Thyroid gland (tissue), 4 donors: ENCODE results near the gene FAM114A1. TPM values are rescaled to one million over a fixed set of nuclear protein-coding genes. Genes with fewer than 3 reads are reported as not detected.

Experiments
- DNase-seq, 2 donors: peaks; one replicate each; pipeline ENCODE4 v3.0.0-alpha.2; 2019
- H3K27ac ChIP-seq, 3 donors: fragments of 200-600 bp; sonication (generic); 1 replicate in 2 of 3; 2 replicates in 1 of 3; pipeline ENCODE4 v1.5.1; 2016 to 2019; ENCODE audit warnings: mild to moderate bottlenecking in 1 of 3, moderate library complexity in 1 of 3
- H3K27me3 ChIP-seq: fragments of 200-600 bp; sonication (generic); one replicate; pipeline ENCODE4 v1.5.1; 2019
- H3K36me3 ChIP-seq, 2 donors: fragments of 200-600 bp; sonication (generic); one replicate each; pipeline ENCODE4 v1.5.1; 2016 to 2019
- H3K4me1 ChIP-seq, 2 donors: fragments of 200-600 bp; sonication (generic); one replicate each; pipeline ENCODE4 v1.5.1; 2017 to 2019
- H3K4me3 ChIP-seq, 3 donors: fragments of 200-600 bp; sonication (generic); replicated peaks in 1 of 3; 1 replicate in 2 of 3; 2 replicates in 1 of 3; pipeline ENCODE4 v1.5.1; 2016; ENCODE audit warnings: mild to moderate bottlenecking in 1 of 3
- H3K9me3 ChIP-seq: fragments of 200-600 bp; sonication (generic); one replicate; pipeline ENCODE4 v1.5.1; 2017
- POLR2A ChIP-seq, 2 donors: fragments of 450-650 bp; IDR thresholded peaks; one replicate each; pipeline ENCODE4 v1.6.1; 2017; ENCODE audit warnings: antibody characterized with exemption in 2 of 2, mild to moderate bottlenecking in 2 of 2, moderate library complexity in 1 of 2
- WGBS, 2 donors: methylation state at CpG; one replicate each; pipeline ENCODE4 v1.1.5; 2017; 5-methylcytosine and 5-hydroxymethylcytosine counted together
- intact Hi-C: fragments of 100-400 bp; cut with DNase I; formaldehyde crosslinking; loops from one replicate; pipeline ENCODE4 v1.15.1; 2023
- total RNA-seq, 4 donors: library from RNA; depleted of rRNA; stranded (reverse); fragments of >200 nt; gene quantifications; one replicate each; pipeline ENCODE4 v1.2.3, GENCODE V29; 2016
- TF ChIP-seq, protein P1 (sequence below), 6 experiments: fragments of 200-600 bp in 3 of 6; fragments of 450-650 bp in 3 of 6; sonication (generic) in 3 of 6; IDR thresholded peaks; one replicate each; pipeline ENCODE4 v1.5.1; 2016 to 2019; ENCODE audit warnings: antibody characterized with exemption in 6 of 6, mild to moderate bottlenecking in 2 of 6, inconsistent platforms in 1 of 6, moderate library complexity in 1 of 6

Gene FAM114A1
- total RNA-seq, 4 donors from 2014 or later, result 80.1 to 144 (median 110) TPM

DNA sequence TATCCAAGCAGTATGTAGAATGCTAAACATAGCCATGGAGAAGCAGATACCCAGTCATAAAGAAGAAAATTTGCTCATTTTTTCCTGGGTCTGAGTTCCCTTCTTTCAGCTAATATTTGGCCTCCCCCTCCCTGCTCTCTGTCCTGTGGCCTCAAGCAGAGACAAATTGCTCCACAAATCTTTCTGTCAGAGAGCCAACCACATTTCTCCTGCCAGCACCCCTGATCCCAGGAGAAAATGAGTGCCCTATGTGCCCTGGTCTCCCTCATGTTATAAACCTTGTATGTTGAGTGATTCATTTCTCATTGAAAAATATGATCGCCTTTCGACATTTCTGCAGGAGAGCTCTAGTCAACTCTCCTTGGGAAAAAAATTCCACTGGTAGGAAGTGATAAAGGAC, 82.6 kb downstream of the FAM114A1 start:
- intact Hi-C loops, result no loop called here
- 93 to 94% methylated on average over 2 of the region's 2 CpGs for WGBS, 2 donors
- H3K4me3 ChIP-seq, result no peak overlapping the region
- no peaks in the 10 kb centered on the region for H3K9me3 ChIP-seq
- no peak for DNase-seq
- no peaks in the 10 kb centered on the region for H3K4me1 ChIP-seq
- TF ChIP-seq, protein P1, sequence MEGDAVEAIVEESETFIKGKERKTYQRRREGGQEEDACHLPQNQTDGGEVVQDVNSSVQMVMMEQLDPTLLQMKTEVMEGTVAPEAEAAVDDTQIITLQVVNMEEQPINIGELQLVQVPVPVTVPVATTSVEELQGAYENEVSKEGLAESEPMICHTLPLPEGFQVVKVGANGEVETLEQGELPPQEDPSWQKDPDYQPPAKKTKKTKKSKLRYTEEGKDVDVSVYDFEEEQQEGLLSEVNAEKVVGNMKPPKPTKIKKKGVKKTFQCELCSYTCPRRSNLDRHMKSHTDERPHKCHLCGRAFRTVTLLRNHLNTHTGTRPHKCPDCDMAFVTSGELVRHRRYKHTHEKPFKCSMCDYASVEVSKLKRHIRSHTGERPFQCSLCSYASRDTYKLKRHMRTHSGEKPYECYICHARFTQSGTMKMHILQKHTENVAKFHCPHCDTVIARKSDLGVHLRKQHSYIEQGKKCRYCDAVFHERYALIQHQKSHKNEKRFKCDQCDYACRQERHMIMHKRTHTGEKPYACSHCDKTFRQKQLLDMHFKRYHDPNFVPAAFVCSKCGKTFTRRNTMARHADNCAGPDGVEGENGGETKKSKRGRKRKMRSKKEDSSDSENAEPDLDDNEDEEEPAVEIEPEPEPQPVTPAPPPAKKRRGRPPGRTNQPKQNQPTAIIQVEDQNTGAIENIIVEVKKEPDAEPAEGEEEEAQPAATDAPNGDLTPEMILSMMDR (IDR thresholded peaks at IDR 0.05), result no peak
- no peak for TF ChIP-seq POLR2A (IDR thresholded peaks at IDR 0.05)
- H3K36me3 ChIP-seq, result peaks cover 0 to 3% of the 10 kb centered on the region in 2 donors
- H3K27ac ChIP-seq, result no peak overlapping the region
- H3K27me3 ChIP-seq, result no peaks in the 10 kb centered on the region

DNA sequence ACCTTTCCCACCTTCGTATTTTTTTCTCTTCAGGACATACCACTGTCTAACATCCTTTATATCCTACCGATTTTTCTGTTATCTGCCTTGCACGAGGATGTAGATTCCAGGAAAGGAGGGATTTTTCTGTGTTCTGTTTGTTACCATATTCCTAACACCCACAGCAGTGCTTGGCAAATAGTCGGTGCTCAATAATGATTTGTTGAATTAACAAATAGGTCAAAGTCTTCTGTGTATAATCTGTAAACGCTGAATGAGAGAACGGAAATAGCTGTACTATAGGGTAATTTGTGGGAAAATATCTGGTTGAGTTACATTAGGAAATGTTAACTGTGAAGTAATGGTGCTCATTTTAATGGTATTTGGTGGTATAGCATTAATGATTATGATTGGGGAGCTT, 83.1 kb downstream of the FAM114A1 start:
- H3K27ac ChIP-seq, result no peak overlapping the region
- 65 to 66% methylated on average over 6 of the region's 6 CpGs for WGBS, 2 donors

DNA sequence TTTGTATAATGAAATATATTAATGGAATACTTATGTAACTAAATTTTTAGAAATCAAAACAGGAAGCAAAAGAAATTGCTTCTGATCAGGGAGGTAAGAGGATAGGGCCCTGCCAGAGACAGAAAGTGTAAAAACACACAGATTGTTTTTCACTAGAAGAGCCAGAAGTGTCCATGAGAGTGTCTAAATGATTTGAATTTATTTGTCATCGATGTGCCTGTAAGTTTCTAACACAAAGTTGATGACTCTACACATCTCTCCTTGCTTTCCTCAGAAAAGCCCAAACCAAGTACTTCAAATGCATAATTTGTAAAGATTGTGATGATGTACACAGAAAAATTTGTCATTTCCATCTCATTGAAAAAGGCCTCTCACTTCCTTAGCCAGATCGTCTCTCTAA, 84.0 kb downstream of the FAM114A1 start:
- Histone ChIP-seq H3K4me3 (no peak overlapping the region), H3K27ac (no peak overlapping the region), H3K36me3 (no peaks in the 10 kb centered on the region), H3K27me3 (no peaks in the 10 kb centered on the region), H3K4me1 (no peaks in the 10 kb centered on the region), H3K9me3 (no peaks in the 10 kb centered on the region)
- 67 to 81% methylated on average over 2 of the region's 2 CpGs for whole genome bisulfite sequencing, 2 donors
- TF ChIP-seq, protein P1 (IDR thresholded peaks at IDR 0.05), result no peak
- no peak for TF ChIP-seq POLR2A (IDR thresholded peaks at IDR 0.05)
- DNase-seq, result no peak
- intact Hi-C loops, result no loop called here

More for the DNA sequence above, 83.1 kb downstream of the FAM114A1 start:
- no peak for DNase-seq
- intact Hi-C loops, result no loop called here
- Histone ChIP-seq H3K9me3 (no peaks in the 10 kb centered on the region), H3K36me3 (no peaks in the 10 kb centered on the region), H3K27me3 (no peaks in the 10 kb centered on the region), H3K4me3 (no peak overlapping the region), H3K4me1 (no peaks in the 10 kb centered on the region)
- TF ChIP-seq POLR2A (IDR thresholded peaks at IDR 0.05), result no peak
- TF ChIP-seq, protein P1 (IDR thresholded peaks at IDR 0.05), result no peak

DNA sequence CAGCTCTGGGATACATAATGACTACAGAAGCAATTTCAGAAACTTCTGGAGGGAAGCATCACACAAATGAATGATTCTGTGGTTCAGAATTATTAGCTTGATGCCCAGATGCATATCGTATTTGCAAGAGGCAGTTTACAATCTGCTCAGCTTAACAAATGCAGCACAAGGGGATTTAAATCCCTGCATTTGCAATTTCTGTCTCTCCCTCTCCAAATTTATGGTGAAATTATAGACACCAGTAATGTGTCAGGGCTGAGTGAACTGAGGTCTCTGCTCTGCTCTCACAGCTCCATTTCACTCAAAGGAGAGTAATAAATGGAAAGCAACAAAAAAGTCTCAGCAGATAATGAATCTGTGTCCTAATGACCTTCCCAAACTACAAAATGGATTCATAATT, 84.4 kb downstream of the FAM114A1 start:
- WGBS, 2 donors, result 46 to 53% methylated on average over 1 of the region's 1 CpG
- no peak overlapping the region for H3K4me3 ChIP-seq
- no peak for DNase-seq
- intact Hi-C loops, result no loop called here
- no peaks in the 10 kb centered on the region for H3K27me3 ChIP-seq
- no peak overlapping the region for H3K27ac ChIP-seq
- no peaks in the 10 kb centered on the region for H3K9me3 ChIP-seq
- no peaks in the 10 kb centered on the region for H3K36me3 ChIP-seq
- no peak for TF ChIP-seq POLR2A (IDR thresholded peaks at IDR 0.05)
- TF ChIP-seq, protein P1 (IDR thresholded peaks at IDR 0.05), result no peak
- H3K4me1 ChIP-seq, result no peaks in the 10 kb centered on the region

DNA sequence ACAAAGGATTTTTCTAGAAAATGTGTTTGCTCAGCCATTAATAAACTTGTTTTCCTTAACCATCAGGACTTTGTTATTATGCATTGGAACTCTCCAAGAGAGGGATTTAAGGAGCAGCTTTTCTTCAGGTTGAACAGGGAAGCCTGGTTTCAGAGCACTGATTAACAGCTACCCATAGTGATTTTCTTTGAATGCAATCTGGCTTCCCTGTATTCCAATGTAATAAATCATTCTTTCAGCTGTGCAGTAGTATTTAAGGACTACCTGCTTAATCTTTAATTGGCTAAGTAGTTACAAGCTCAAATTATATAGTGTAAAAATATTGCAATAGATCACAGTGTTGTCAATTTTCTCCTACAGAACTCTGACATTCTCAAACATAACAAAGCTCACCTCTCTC, 87.1 kb downstream of the FAM114A1 start:
- intact Hi-C loops, result no loop called here
- H3K9me3 ChIP-seq, result no peaks in the 10 kb centered on the region

More for the DNA sequence above, 87.1 kb downstream of the FAM114A1 start:
- no peak for DNase-seq
- Histone ChIP-seq H3K27ac (no peak overlapping the region), H3K36me3 (no peaks in the 10 kb centered on the region), H3K4me1 (no peaks in the 10 kb centered on the region), H3K4me3 (no peak overlapping the region), H3K27me3 (no peaks in the 10 kb centered on the region)
- TF ChIP-seq, protein P1 (IDR thresholded peaks at IDR 0.05), result no peak
- TF ChIP-seq POLR2A (IDR thresholded peaks at IDR 0.05), result no peak
